Measurements from ENCODE around the gene NUDT8. TPM values are rescaled to one million over a fixed set of nuclear protein-coding genes. Genes with fewer than 3 reads are reported as not detected.

NUDT8 gene
- total RNA-seq, 1 experiment from 2014 or later = 18.1 TPM

DNA sequence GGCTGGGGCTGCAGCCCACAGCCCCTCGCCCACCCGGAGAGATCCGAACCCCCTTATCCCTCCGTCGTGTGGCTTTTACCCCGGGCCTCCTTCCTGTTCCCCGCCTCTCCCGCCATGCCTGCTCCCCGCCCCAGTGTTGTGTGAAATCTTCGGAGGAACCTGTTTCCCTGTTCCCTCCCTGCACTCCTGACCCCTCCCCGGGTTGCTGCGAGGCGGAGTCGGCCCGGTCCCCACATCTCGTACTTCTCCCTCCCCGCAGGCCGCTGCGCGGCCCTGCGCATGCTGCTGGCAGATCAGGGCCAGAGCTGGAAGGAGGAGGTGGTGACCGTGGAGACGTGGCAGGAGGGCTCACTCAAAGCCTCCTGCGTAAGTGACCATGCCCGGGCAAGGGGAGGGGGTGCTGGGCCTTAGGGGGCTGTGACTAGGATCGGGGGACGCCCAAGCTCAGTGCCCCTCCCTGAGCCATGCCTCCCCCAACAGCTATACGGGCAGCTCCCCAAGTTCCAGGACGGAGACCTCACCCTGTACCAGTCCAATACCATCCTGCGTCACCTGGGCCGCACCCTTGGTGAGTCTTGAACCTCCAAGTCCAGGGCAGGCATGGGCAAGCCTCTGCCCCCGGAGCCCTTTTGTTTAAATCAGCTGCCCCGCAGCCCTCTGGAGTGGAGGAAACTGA, 45.4 kb downstream of the NUDT8 start:
- TF ChIP-seq, protein P1, sequence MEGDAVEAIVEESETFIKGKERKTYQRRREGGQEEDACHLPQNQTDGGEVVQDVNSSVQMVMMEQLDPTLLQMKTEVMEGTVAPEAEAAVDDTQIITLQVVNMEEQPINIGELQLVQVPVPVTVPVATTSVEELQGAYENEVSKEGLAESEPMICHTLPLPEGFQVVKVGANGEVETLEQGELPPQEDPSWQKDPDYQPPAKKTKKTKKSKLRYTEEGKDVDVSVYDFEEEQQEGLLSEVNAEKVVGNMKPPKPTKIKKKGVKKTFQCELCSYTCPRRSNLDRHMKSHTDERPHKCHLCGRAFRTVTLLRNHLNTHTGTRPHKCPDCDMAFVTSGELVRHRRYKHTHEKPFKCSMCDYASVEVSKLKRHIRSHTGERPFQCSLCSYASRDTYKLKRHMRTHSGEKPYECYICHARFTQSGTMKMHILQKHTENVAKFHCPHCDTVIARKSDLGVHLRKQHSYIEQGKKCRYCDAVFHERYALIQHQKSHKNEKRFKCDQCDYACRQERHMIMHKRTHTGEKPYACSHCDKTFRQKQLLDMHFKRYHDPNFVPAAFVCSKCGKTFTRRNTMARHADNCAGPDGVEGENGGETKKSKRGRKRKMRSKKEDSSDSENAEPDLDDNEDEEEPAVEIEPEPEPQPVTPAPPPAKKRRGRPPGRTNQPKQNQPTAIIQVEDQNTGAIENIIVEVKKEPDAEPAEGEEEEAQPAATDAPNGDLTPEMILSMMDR (IDR thresholded peaks at IDR 0.05; ENCODE audit: insufficient read depth in 1 of 2, low read depth in 1 of 2, low read length in 1 of 2, severe bottlenecking in 1 of 2, unreplicated experiment in 1 of 2) = no peak
- H3K4me1 Mint-ChIP-seq (ENCODE audit: low read depth, unreplicated experiment) = peaks cover 56% of the 10 kb centered on the region
- peak overlapping the region; percentile 85 for H3K27ac Mint-ChIP-seq (ENCODE audit: unreplicated experiment)
- H3K4me1 ChIP-seq = peaks cover 40% of the 10 kb centered on the region
- peaks cover 19% of the 10 kb centered on the region for H3K36me3 ChIP-seq (ENCODE audit: control insufficient read depth, insufficient read depth, low read length)
- DNase-seq = peak; percentile 85 to 86
- intact Hi-C loops (cut with micrococcal nuclease; ENCODE audit: unreplicated experiment) = loop anchor here (5.0 to 10.0 kb wide), 2 partner anchors 232 to 340 kb away; partner anchors contain the start of gene POLD4
- ChIA-PET POLR2A (interaction anchor here (1.0 to 2.4 kb wide), 8 partner anchors 9 to 183 kb away, joined by 3 to 16 read pairs (median 5); partner anchors contain the start of genes ACY3, AIP, NUDT8 and PPP1CA), CTCF (interaction anchor here (1.3 to 2.6 kb wide), 5 partner anchors 11 to 144 kb away, joined by 3 to 35 read pairs (median 7); partner anchors contain the start of gene NUDT8)
- H3K9me3 ChIP-seq = no peaks in the 10 kb centered on the region
- peak overlapping the region; percentile 75 for H3K4me3 Mint-ChIP-seq (ENCODE audit: unreplicated experiment)
- no peaks in the 10 kb centered on the region for H3K9me3 Mint-ChIP-seq (ENCODE audit: unreplicated experiment)
- peaks cover 74% of the 10 kb centered on the region for H3K36me3 Mint-ChIP-seq (ENCODE audit: insufficient read depth, unreplicated experiment)
- no peaks in the 10 kb centered on the region for H3K27me3 Mint-ChIP-seq (ENCODE audit: insufficient read depth, unreplicated experiment)
- H3K4me3 ChIP-seq (ENCODE audit: low read depth, low read length) = peak overlapping the region; percentile 87
- TSS peak; percentile 43 for BruUV-seq (replicated peaks)
- H3K27me3 ChIP-seq (replicated peaks; ENCODE audit: control insufficient read depth, insufficient read depth, low read length) = no peaks in the 10 kb centered on the region

DNA sequence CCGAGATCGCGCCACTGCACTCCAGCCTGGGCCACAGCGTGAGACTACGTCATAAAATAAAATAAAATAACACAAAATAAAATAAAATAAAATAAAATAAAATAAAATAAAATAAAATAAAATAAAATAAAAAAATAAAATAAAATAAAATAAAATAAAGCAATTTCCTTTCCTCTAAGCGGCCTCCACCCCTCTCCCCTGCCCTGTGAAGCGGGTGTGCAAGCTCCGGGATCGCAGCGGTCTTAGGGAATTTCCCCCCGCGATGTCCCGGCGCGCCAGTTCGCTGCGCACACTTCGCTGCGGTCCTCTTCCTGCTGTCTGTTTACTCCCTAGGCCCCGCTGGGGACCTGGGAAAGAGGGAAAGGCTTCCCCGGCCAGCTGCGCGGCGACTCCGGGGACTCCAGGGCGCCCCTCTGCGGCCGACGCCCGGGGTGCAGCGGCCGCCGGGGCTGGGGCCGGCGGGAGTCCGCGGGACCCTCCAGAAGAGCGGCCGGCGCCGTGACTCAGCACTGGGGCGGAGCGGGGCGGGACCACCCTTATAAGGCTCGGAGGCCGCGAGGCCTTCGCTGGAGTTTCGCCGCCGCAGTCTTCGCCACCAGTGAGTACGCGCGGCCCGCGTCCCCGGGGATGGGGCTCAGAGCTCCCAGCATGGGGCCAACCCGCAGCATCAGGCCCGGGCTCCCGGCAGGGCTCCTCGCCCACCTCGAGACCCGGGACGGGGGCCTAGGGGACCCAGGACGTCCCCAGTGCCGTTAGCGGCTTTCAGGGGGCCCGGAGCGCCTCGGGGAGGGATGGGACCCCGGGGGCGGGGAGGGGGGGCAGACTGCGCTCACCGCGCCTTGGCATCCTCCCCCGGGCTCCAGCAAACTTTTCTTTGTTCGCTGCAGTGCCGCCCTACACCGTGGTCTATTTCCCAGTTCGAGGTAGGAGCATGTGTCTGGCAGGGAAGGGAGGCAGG, 46.2 kb downstream of the NUDT8 start, which contains the start of gene GSTP1:
Gene GSTP1, plus strand, starts transcription at position 566 of the 958 bp plus-strand sequence. Its CDS starts 32 bp downstream, at position 598.
- no peaks in the 10 kb centered on the region for H3K9me3 ChIP-seq
- TF ChIP-seq, protein P1 (IDR thresholded peaks at IDR 0.05; ENCODE audit: insufficient read depth in 1 of 2, low read depth in 1 of 2, low read length in 1 of 2, severe bottlenecking in 1 of 2, unreplicated experiment in 1 of 2) = peak; percentile 62 to 93
- H3K36me3 ChIP-seq (ENCODE audit: control insufficient read depth, insufficient read depth, low read length) = peaks cover 19% of the 10 kb centered on the region
- Mint-ChIP-seq H3K27me3 (ENCODE audit: insufficient read depth, unreplicated experiment) (no peaks in the 10 kb centered on the region), H3K36me3 (ENCODE audit: insufficient read depth, unreplicated experiment) (peaks cover 72% of the 10 kb centered on the region), H3K4me1 (ENCODE audit: low read depth, unreplicated experiment) (peaks cover 61% of the 10 kb centered on the region), H3K9me3 (ENCODE audit: unreplicated experiment) (no peaks in the 10 kb centered on the region), H3K4me3 (ENCODE audit: unreplicated experiment) (peak within 1 kb of the TSS; percentile 75), H3K27ac (ENCODE audit: unreplicated experiment) (peak within 1 kb of the TSS; percentile 85)
- ChIA-PET POLR2A (interaction anchor here (0.8 to 2.4 kb wide), 11 partner anchors 9 to 182 kb away, joined by 3 to 16 read pairs (median 5); partner anchors contain the start of genes ACY3, AIP, NUDT8 and PPP1CA), CTCF (interaction anchor here (0.6 to 2.6 kb wide), 10 partner anchors 8 to 145 kb away, joined by 3 to 35 read pairs (median 4); partner anchors contain the start of genes NUDT8 and TMEM134)
- H3K4me3 ChIP-seq (ENCODE audit: low read depth, low read length) = peak within 1 kb of the TSS; percentile 87
- H3K4me1 ChIP-seq = peaks cover 48% of the 10 kb centered on the region
- BruUV-seq (replicated peaks) = no TSS peak
- intact Hi-C loops (cut with micrococcal nuclease; ENCODE audit: unreplicated experiment) = loop anchor here (1.0 to 10.0 kb wide), 3 partner anchors 23 to 339 kb away; partner anchors contain the start of genes NDUFV1 and POLD4
- no peaks in the 10 kb centered on the region for H3K27me3 ChIP-seq (replicated peaks; ENCODE audit: control insufficient read depth, insufficient read depth, low read length)
- DNase-seq = peak; percentile 93 to 98
